AG04449 (cell line): ENCODE measurements around the gene PTPN11.

ENCODE experiments used
- CTCF ChIA-PET: fragments of 350-600 bp; formaldehyde crosslinking; extraction: SDS; loops from one replicate; lab custom pipeline; 2021; ENCODE audit warnings: antibody characterized with exemption; lab: Yijun Ruan, JAX
- POLR2A ChIA-PET: fragments of 400-600, 350-600 bp; formaldehyde crosslinking; extraction: SDS; loops from one replicate; lab custom pipeline; 2020; ENCODE audit warnings: antibody characterized with exemption, inconsistent platforms; lab: Yijun Ruan, JAX
- DNase-seq: peaks from one replicate; pipeline ENCODE4 v3.0.0-alpha.2; 2010; ENCODE audit warnings: low read depth, low spot score
- H3K4me3 ChIP-seq: 2 replicates; pipeline ENCODE4 v1.5.1; 2011; ENCODE audit warnings: low read depth, mild to moderate bottlenecking, control low read depth, low read length
- TF ChIP-seq, protein P1 (sequence below): IDR thresholded peaks from one replicate; pipeline ENCODE4 v1.5.1; 2011; ENCODE audit warnings: mild to moderate bottlenecking, moderate library complexity, low read length, control low read depth, inconsistent platforms; ENCODE audit not compliant: insufficient read depth; ENCODE audit errors: missing control alignments

Gene PTPN11

DNA sequence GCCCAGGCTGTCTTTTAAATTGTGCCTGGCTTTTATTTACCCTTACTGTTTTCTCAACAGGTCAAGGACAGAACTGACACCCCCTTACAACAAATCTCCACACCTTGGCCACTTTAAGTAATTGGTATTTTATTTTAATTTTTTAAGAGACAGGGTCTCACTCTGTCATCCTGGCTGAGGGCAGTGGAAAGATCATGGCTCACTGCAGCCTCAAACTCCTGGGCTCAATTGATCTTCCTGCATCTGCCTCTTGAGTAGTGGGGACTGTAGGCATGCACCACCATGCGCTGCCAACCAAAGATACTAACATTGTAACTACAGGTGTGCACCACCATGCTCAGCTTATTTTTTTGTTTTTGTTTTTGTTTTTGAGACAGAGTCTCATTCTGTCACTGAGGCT lies 109.8 kb downstream of the PTPN11 start:
- TF ChIP-seq, protein P1, sequence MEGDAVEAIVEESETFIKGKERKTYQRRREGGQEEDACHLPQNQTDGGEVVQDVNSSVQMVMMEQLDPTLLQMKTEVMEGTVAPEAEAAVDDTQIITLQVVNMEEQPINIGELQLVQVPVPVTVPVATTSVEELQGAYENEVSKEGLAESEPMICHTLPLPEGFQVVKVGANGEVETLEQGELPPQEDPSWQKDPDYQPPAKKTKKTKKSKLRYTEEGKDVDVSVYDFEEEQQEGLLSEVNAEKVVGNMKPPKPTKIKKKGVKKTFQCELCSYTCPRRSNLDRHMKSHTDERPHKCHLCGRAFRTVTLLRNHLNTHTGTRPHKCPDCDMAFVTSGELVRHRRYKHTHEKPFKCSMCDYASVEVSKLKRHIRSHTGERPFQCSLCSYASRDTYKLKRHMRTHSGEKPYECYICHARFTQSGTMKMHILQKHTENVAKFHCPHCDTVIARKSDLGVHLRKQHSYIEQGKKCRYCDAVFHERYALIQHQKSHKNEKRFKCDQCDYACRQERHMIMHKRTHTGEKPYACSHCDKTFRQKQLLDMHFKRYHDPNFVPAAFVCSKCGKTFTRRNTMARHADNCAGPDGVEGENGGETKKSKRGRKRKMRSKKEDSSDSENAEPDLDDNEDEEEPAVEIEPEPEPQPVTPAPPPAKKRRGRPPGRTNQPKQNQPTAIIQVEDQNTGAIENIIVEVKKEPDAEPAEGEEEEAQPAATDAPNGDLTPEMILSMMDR: no peak
- H3K4me3 ChIP-seq: no peak overlapping the region
- no peak for DNase-seq
- ChIA-PET CTCF (no interaction called here), POLR2A (no interaction called here)

DNA sequence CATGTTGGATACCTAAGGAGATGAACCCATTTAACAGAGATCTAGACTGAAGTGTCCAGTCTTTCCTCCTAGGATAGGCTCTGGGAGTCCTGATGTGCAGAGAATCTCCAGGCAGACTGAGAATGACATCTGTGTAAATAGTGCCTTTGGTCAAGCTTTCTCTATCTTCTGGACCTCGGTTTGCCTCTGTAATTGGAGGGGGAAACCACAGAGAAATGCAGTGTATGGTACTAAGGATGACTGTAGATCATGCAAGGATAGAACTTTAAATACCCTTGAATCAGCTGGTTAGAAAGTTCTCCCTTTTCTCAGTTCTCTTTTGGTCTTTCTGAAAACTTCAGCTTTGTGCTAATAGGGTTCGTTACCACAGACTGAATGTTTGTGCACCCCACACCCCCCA lies 112.2 kb downstream of the PTPN11 start:
- H3K4me3 ChIP-seq: no peak overlapping the region
- POLR2A ChIA-PET: no interaction called here
- CTCF ChIA-PET: no interaction called here
- no peak for DNase-seq
- TF ChIP-seq, protein P1: no peak

DNA sequence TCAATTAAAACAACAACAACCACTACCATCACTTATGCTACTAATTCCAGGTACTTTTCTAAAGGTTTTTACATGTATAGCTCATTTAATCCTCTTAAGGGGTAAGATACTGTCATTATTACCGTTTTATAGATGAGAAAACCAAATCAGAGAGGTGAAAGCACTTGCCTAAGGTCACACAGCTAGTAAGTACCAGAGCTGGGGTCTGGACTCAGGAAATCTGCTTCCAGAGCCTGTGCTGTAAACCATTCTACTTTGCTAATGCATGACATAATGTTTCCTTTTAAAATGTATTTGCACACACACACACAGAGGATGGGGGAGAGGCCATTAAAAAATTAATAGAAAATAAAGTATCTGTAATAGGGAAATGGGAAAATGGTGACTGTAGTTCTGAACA lies 113.4 kb downstream of the PTPN11 start:
- ChIA-PET CTCF (no interaction called here), POLR2A (no interaction called here)
- TF ChIP-seq, protein P1: no peak

DNA sequence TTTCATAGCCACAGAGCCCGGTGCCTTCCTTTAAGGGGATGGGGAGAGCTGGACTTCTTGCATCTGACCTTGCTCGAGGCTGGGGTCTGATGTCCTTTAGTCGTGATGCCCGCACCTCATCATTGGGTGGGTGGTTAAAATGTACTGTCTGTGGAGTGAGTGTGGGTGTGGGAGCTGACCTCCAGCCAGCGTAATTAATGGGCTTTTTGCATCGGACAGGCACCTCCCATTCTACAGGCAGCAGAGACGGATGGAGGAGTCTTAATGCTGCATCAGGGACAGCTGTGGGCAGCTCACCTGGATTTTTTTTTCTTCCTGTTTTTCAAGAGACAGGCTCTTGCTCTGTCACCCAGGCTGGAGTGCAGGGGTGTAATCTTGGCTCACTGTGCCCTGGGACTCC lies 114.8 kb downstream of the PTPN11 start:
- POLR2A ChIA-PET: no interaction called here
- CTCF ChIA-PET: no interaction called here
- H3K4me3 ChIP-seq: no peak overlapping the region
- TF ChIP-seq, protein P1: no peak
- DNase-seq: no peak

More for the DNA sequence above, 113.4 kb downstream of the PTPN11 start:
- DNase-seq: no peak
- no peak overlapping the region for H3K4me3 ChIP-seq

DNA sequence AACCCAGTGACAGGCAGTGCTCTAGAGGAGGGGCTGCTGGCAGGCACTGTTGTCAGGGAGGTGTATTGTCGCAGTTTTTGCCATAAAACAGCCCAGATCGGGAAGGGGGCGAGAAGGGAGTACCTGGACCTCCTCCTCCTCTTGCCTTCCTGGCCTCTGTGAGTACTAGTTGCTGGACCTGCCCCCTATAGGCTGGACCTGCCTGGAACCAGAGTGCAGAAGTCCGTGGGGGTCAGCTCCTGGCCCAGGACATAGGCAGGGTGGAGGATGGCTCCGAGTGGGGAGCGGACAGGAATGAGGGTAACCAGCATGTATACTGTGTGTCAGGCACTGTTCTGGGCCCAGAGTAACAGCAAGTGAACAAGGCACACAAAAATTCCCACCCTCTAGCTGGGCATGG lies 116.3 kb downstream of the PTPN11 start:
- H3K4me3 ChIP-seq: no peak overlapping the region
- ChIA-PET CTCF (no interaction called here), POLR2A (no interaction called here)
- DNase-seq: no peak
- TF ChIP-seq, protein P1: no peak

DNA sequence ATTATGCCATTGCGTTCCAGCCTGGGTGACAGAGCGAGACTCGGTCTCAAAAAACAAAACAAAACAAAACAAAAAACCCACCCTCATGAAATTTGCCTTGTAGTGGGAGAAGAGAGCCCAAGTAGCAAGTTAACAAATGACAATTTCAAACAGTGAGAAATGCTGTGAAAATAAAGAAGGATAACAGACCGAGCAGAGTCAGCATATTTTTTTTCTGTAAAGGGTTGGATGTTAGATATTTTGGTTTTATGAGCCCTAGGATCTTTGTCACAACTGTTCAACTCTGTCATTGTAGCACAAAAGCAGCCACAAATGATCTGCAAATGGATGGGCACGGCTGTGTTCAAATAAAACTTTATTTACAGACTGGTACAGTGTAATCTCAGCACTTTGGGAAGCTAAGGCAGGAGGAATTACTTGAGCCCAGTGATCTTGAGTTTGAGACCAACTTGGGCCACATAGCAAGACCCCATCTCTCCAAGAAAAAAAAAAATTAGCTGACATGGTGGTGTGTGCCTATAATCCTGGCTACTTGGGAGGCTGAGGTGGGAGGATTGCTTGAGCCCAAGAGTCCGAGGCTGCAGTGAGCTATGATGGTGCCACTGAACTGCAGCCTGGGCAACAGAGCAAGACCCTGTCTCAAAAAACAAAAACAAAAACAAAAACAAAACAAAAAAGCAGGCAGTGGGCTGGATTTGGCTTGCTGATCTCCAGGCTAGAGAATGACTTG lies 117.1 kb downstream of the PTPN11 start:
- H3K4me3 ChIP-seq: no peak overlapping the region
- TF ChIP-seq, protein P1: no peak
- DNase-seq: no peak
- ChIA-PET CTCF (no interaction called here), POLR2A (no interaction called here)
